Neural cell (in vitro differentiated cells): ENCODE results near the gene KRTAP26-1.

Experiments
- EP300 ChIP-seq: fragments of 450-650 bp; conservative IDR thresholded peaks from 2 replicates; pipeline ENCODE4 v1.6.1; 2014; ENCODE audit warnings: antibody characterized with exemption, mild to moderate bottlenecking, moderate library complexity; ENCODE audit not compliant: poor library complexity, severe bottlenecking
- TF ChIP-seq, protein P1 (sequence below): fragments of 450-650 bp; IDR thresholded peaks from 2 replicates; pipeline ENCODE4 v1.5.1; 2014; ENCODE audit warnings: antibody characterized with exemption, mild to moderate bottlenecking, moderate library complexity; ENCODE audit not compliant: poor library complexity, severe bottlenecking

DNA sequence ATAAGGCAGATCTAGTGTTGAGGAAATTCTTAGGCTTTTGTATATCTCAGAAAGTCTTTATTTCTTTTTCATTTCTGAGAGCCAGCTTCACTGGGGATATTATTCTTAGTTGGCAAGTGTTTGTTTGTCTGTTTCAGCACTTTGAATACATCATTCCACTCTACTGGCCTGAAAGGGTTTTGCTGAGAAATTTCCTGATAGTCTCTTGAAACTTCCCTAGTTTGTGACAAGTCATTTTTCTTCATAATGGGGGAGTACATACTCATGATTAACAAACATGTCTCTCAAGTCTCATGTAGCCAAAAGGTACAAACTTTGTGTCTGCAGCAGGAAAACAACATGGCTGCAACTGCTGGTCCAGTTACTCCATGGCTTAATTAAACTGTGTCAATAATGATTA lies 6.3 kb upstream of the KRTAP26-1 start:
- TF ChIP-seq, protein P1, sequence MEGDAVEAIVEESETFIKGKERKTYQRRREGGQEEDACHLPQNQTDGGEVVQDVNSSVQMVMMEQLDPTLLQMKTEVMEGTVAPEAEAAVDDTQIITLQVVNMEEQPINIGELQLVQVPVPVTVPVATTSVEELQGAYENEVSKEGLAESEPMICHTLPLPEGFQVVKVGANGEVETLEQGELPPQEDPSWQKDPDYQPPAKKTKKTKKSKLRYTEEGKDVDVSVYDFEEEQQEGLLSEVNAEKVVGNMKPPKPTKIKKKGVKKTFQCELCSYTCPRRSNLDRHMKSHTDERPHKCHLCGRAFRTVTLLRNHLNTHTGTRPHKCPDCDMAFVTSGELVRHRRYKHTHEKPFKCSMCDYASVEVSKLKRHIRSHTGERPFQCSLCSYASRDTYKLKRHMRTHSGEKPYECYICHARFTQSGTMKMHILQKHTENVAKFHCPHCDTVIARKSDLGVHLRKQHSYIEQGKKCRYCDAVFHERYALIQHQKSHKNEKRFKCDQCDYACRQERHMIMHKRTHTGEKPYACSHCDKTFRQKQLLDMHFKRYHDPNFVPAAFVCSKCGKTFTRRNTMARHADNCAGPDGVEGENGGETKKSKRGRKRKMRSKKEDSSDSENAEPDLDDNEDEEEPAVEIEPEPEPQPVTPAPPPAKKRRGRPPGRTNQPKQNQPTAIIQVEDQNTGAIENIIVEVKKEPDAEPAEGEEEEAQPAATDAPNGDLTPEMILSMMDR, result no peak
- no peak for TF ChIP-seq EP300
